Immature natural killer cell (primary cell): ENCODE data around the gene BMP7. TPM values are rescaled to one million over a fixed set of nuclear protein-coding genes. Genes with fewer than 3 reads are reported as not detected.

Experiments
- DNase-seq, 3 donors: peaks; one replicate each; pipeline ENCODE4 v3.0.0; 2022; ENCODE audit warnings: mixed read lengths in 1 of 3
- H3K27ac Mint-ChIP-seq, 6 donors: one replicate each; pipeline ENCODE4 v1.8.0; 2020; ENCODE audit warnings: mixed read lengths in 6 of 6, mild to moderate bottlenecking in 5 of 6, inconsistent platforms in 4 of 6, moderate library complexity in 3 of 6
- H3K27me3 Mint-ChIP-seq, 3 donors: one replicate each; pipeline ENCODE4 v1.8.0; 2020 to 2021; ENCODE audit warnings: low read depth in 3 of 3, mild to moderate bottlenecking in 3 of 3, mixed read lengths in 3 of 3, moderate library complexity in 3 of 3, inconsistent platforms in 1 of 3
- H3K36me3 Mint-ChIP-seq, 3 donors: one replicate each; pipeline ENCODE4 v1.8.0; 2020; ENCODE audit warnings: mixed read lengths in 3 of 3, inconsistent platforms in 2 of 3, mild to moderate bottlenecking in 2 of 3
- H3K4me1 Mint-ChIP-seq, 2 donors: one replicate each; pipeline ENCODE4 v1.8.0; 2020; ENCODE audit warnings: inconsistent platforms in 2 of 2, mild to moderate bottlenecking in 2 of 2, mixed read lengths in 2 of 2, moderate library complexity in 1 of 2
- H3K4me3 Mint-ChIP-seq, 5 donors: one replicate each; pipeline ENCODE4 v1.8.0; 2020; ENCODE audit warnings: mild to moderate bottlenecking in 5 of 5, mixed read lengths in 5 of 5, inconsistent platforms in 3 of 5, moderate library complexity in 3 of 5
- H3K9me3 Mint-ChIP-seq, 6 donors: one replicate each; pipeline ENCODE4 v1.8.0; 2020; ENCODE audit warnings: mild to moderate bottlenecking in 6 of 6, mixed read lengths in 6 of 6, inconsistent platforms in 4 of 6, moderate library complexity in 3 of 6
- polyA plus RNA-seq, 3 donors: library from polyadenylated mRNA; unstranded; fragments of 300-500 nt; fragmentation: Illumina TruSeq; gene quantifications; one replicate each; pipeline ENCODE4 v1.2.3, GENCODE V29; 2021

Gene BMP7
- polyA plus RNA-seq, 3 donors from 2014 or later = not detected

DNA sequence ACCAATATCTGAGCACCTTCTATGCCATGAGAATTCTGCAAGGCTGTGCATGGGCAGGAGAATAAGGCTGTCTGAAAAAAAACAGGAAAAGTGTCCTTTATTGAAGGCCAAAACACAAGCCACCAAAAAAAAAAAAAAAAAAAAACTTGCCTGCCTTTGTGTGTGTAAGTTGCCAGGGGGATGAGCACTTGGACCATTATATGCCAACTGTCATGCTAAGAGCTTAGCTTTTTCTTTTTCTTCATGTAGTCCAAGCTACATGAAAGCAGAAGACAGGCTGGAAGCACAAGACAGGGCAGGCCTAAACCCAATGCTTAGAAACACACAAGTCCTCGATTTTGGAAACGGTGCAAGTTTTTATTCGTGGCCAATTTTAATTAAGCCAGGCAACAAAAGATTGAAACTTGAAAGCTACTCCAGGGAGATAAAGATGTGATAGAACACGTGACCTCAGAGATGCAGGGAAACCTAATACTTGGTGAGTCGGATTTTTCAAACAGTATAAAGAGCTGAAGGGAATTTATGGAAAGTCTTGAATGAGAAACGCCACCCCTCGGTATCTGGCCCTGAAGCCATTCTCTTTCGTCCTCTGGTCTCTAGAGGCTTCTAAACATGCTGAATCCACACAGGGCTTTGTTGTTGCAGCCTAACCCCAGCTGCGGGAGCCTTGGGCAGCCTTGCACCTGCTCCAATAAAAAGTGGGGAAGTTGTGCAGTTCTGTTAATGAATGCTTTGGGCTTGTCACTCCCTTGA lies 8.6 kb downstream of the BMP7 start:
- H3K27ac Mint-ChIP-seq = no peak overlapping the region
- H3K4me3 Mint-ChIP-seq = no peak overlapping the region
- no peaks in the 10 kb centered on the region for H3K4me1 Mint-ChIP-seq
- peaks cover 14 to 21% (median 14%) of the 10 kb centered on the region in 3 donors for H3K27me3 Mint-ChIP-seq
- DNase-seq = no peak
- H3K9me3 Mint-ChIP-seq = no peaks in the 10 kb centered on the region
- H3K36me3 Mint-ChIP-seq = no peaks in the 10 kb centered on the region

DNA sequence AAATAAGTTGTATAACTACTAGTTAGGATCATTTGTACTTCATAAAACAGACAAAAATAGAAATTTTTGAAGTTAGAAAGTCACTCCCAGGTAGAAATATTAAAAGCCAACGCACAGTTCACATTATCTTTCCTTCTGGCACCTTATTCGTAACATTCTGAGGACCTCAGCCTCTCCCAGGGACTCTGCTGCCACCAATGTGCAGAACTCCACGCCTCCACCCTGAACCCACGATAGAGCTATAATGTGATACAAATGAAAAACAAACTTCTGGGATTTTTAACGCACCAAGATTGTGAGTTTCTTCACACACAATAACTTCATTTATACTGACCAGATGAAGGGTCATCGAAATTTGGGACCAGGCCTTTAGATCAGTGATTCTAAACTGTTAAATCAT lies 9.5 kb downstream of the BMP7 start:
- no peak overlapping the region for H3K4me3 Mint-ChIP-seq
- H3K4me1 Mint-ChIP-seq = no peaks in the 10 kb centered on the region
- no peak for DNase-seq
- no peaks in the 10 kb centered on the region for H3K9me3 Mint-ChIP-seq
- H3K27me3 Mint-ChIP-seq = peaks cover 11 to 17% (median 13%) of the 10 kb centered on the region in 3 donors
- H3K27ac Mint-ChIP-seq = no peak overlapping the region
- H3K36me3 Mint-ChIP-seq = no peaks in the 10 kb centered on the region

- Mint-ChIP-seq H3K36me3 (no peaks in the 10 kb centered on the region), H3K27me3 (peaks cover 11 to 13% (median 13%) of the 10 kb centered on the region in 3 donors), H3K9me3 (no peaks in the 10 kb centered on the region), H3K4me1 (peaks cover 2 to 3% of the 10 kb centered on the region in 2 donors), H3K27ac (no peak overlapping the region), H3K4me3 (no peak overlapping the region)
- no peak for DNase-seq
Measured at GRCh38 chr20:57256205-57256604, 10.2 kb downstream of the BMP7 start.

- Mint-ChIP-seq H3K9me3 (no peaks in the 10 kb centered on the region), H3K4me1 (peaks cover 9 to 12% of the 10 kb centered on the region in 2 donors), H3K27ac (no peak overlapping the region), H3K4me3 (no peak overlapping the region), H3K36me3 (no peaks in the 10 kb centered on the region), H3K27me3 (peaks cover 6 to 11% (median 11%) of the 10 kb centered on the region in 3 donors)
- DNase-seq = no peak
Measured at GRCh38 chr20:57255183-57255582, 11.3 kb downstream of the BMP7 start.

GRCh38 chr20:57252559-57253162 lies 13.8 kb downstream of the BMP7 start:
- Mint-ChIP-seq H3K27ac (no peak overlapping the region), H3K27me3 (peaks cover 2 to 3% (median 2%) of the 10 kb centered on the region in 3 donors)
- no peak for DNase-seq

DNA sequence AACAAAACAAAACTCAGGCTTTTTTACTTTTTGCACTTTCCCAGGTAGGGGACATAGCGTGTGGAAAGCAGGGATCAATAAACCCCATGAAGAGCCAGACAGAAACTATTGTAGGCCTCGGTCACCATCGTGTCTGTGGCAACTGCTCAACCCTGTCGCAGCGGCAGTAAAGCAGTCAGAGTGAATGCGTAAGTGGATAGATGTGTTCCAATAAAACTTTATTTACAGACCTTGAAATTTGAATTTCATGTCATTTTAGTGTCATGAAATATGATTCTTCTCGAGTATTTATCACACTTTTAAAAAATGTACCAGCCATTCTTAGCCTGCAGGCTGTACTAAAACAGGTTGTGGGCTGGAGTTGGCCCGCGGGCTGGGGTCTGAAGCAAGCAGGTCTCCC lies 14.5 kb downstream of the BMP7 start:
- Mint-ChIP-seq H3K27ac (no peak overlapping the region), H3K9me3 (no peaks in the 10 kb centered on the region), H3K4me3 (no peak overlapping the region), H3K27me3 (peaks cover 0 to 3% (median 2%) of the 10 kb centered on the region in 3 donors), H3K36me3 (no peaks in the 10 kb centered on the region), H3K4me1 (peaks cover 11 to 18% of the 10 kb centered on the region in 2 donors)
- no peak for DNase-seq

More at GRCh38 chr20:57252559-57253162, 13.8 kb downstream of the BMP7 start:
- Mint-ChIP-seq H3K4me3 (no peak overlapping the region), H3K4me1 (peaks cover 11 to 18% of the 10 kb centered on the region in 2 donors), H3K36me3 (no peaks in the 10 kb centered on the region), H3K9me3 (no peaks in the 10 kb centered on the region)

DNA sequence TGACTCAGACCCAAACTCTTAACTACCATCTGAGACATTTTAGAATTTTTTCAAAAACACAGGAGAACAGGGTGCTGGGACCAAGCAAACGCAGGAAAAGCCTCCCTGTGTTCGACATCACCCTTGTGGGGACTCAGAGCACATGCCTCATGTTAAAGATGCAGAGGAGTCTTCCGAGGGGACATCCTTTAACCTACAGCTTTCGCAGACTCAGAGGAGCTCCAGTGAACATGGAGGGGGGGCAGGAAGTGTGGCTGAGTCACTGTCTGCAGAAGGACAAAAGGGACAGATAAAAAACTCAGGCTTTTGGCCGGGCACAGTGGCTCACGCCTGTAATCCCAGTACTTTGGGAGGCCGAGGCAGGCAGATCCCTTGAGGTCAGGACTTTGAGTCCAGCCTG lies 15.1 kb downstream of the BMP7 start:
- no peak for DNase-seq
- H3K27me3 Mint-ChIP-seq = peaks cover 0 to 3% (median 2%) of the 10 kb centered on the region in 3 donors
- H3K4me1 Mint-ChIP-seq = peaks cover 11 to 18% of the 10 kb centered on the region in 2 donors
- H3K36me3 Mint-ChIP-seq = no peaks in the 10 kb centered on the region
- H3K4me3 Mint-ChIP-seq = peak overlapping the region in 3 of 5 donors; percentile 26 to 72 (median 52)
- H3K27ac Mint-ChIP-seq = peak overlapping the region in 4 of 6 donors; percentile 13 to 72 (median 51)
- H3K9me3 Mint-ChIP-seq = no peaks in the 10 kb centered on the region

- Mint-ChIP-seq H3K27ac (peak overlapping the region in 3 of 6 donors; percentile 13 to 53 (median 40)), H3K4me3 (peak overlapping the region in 3 of 5 donors; percentile 26 to 72 (median 52)), H3K36me3 (no peaks in the 10 kb centered on the region), H3K9me3 (no peaks in the 10 kb centered on the region), H3K4me1 (peaks cover 11 to 18% of the 10 kb centered on the region in 2 donors), H3K27me3 (peaks cover 0 to 3% (median 2%) of the 10 kb centered on the region in 3 donors)
- DNase-seq = peak in 2 of 3 donors; percentile 36 to 56
Measured at GRCh38 chr20:57250607-57251343, 15.7 kb downstream of the BMP7 start.

GRCh38 chr20:57249772-57250171 lies 16.7 kb downstream of the BMP7 start:
- Mint-ChIP-seq H3K9me3 (no peaks in the 10 kb centered on the region), H3K4me1 (peaks cover 11 to 18% of the 10 kb centered on the region in 2 donors), H3K27me3 (peaks cover 0 to 3% (median 2%) of the 10 kb centered on the region in 3 donors), H3K36me3 (no peaks in the 10 kb centered on the region), H3K27ac (peak overlapping the region in 1 of 6 donors; percentile 49), H3K4me3 (no peak overlapping the region)
- DNase-seq = no peak

GRCh38 chr20:57249073-57249472 lies 17.4 kb downstream of the BMP7 start:
- DNase-seq = no peak
- no peaks in the 10 kb centered on the region for H3K9me3 Mint-ChIP-seq

GRCh38 chr20:57248132-57248797 lies 18.2 kb downstream of the BMP7 start:
- no peak overlapping the region for H3K27ac Mint-ChIP-seq
- DNase-seq = no peak
- peaks cover 11 to 18% of the 10 kb centered on the region in 2 donors for H3K4me1 Mint-ChIP-seq
- H3K36me3 Mint-ChIP-seq = no peaks in the 10 kb centered on the region
- peaks cover 0 to 3% (median 2%) of the 10 kb centered on the region in 3 donors for H3K27me3 Mint-ChIP-seq
- H3K9me3 Mint-ChIP-seq = no peaks in the 10 kb centered on the region
- H3K4me3 Mint-ChIP-seq = no peak overlapping the region

More at GRCh38 chr20:57249073-57249472, 17.4 kb downstream of the BMP7 start:
- no peak overlapping the region for H3K27ac Mint-ChIP-seq
- H3K4me3 Mint-ChIP-seq = no peak overlapping the region
- H3K36me3 Mint-ChIP-seq = no peaks in the 10 kb centered on the region
- peaks cover 0 to 3% (median 2%) of the 10 kb centered on the region in 3 donors for H3K27me3 Mint-ChIP-seq
- H3K4me1 Mint-ChIP-seq = peaks cover 11 to 18% of the 10 kb centered on the region in 2 donors

GRCh38 chr20:57247292-57247965 lies 19.0 kb downstream of the BMP7 start:
- Mint-ChIP-seq H3K36me3 (no peaks in the 10 kb centered on the region), H3K9me3 (no peaks in the 10 kb centered on the region), H3K27me3 (peaks cover 0 to 3% (median 2%) of the 10 kb centered on the region in 3 donors), H3K27ac (no peak overlapping the region), H3K4me1 (peaks cover 11 to 18% of the 10 kb centered on the region in 2 donors), H3K4me3 (no peak overlapping the region)
- DNase-seq = no peak

- Mint-ChIP-seq H3K27ac (no peak overlapping the region), H3K9me3 (no peaks in the 10 kb centered on the region), H3K4me1 (peaks cover 7 to 13% of the 10 kb centered on the region in 2 donors), H3K36me3 (no peaks in the 10 kb centered on the region), H3K27me3 (peaks cover 0 to 3% (median 2%) of the 10 kb centered on the region in 3 donors), H3K4me3 (no peak overlapping the region)
- DNase-seq = no peak
Measured at GRCh38 chr20:57245997-57246396, 20.4 kb downstream of the BMP7 start.
